ENCODE results near the gene ARR3. TPM values are rescaled to one million over a fixed set of nuclear protein-coding genes. Genes with fewer than 3 reads are reported as not detected.

ARR3 gene
- total RNA-seq (ENCODE audit: low replicate concordance), result not detected in 2 replicates
- long read RNA-seq, result 0 reads

DNA sequence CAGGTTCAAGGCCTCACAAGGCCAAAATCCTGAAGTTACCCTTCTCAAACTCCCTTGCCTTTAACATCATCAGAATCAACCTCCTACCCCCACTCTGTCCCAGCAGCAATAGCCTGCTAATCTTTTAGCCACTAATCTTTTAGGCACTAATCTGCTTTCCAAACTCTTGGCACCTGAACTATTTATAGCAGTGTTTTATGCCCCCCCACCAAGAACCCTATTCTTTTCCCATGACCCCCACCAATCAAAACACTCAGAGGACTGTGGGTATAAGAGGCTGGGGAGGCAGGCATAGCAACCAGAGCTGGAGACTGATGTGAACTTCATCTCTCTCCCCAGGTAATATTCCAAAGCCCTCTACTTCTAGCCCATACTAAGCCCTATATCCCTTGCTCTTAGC is at the start of gene ARR3:
ARR3 (plus strand) TSS at position 301 of the 400 bp plus-strand sequence. CDS start 1,052 bp downstream, outside the sequence.
- no peak within 1 kb of the TSS for H3K27ac Mint-ChIP-seq

DNA sequence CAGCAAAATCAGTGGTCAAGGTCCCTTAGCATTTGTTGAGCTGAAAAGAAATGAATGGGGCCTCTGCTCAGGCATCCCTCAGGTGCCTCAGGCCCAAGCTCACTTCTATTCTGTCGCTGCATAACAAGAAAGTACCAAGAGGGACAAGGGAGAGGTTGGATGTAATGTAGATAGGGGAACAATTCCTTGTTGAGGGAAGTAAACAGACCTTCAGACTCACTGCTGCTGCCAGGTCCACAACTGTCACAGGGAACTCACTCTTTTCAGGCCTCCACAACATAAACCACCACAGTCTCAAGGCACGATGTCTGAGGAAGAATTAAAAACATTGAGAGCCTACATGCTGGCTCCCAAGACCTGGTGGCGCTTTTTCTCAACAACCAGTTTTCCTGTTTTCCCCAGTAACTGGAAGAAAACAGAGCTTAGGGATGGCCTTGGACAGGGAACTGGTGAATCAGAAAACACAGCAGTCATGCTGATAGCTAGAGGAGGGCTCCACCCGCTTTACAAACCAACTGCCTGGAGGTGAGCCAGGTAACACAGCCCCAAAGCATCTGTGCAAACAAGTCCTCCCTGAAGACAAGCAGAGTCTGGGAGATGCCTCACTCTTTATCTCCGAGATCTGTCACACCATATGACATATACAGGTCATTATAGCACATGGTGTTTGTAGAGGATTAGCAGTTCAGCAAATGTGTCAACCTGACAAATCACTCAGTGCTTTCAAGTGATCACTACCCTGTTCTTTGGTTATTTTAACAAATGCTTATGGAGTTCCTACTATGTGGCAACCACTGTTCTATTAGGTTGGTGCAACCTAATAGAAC is 48.0 kb upstream of the ARR3 start:
- no peak for DNase-seq (ENCODE audit: extremely low spot score, unreplicated experiment)
- Mint-ChIP-seq H3K4me1 (ENCODE audit: unreplicated experiment) (no peaks in the 10 kb centered on the region), H3K27me3 (peaks cover 3% of the 10 kb centered on the region), H3K36me3 (no peaks in the 10 kb centered on the region), H3K4me3 (no peak overlapping the region), H3K27ac (no peak overlapping the region), H3K9me3 (no peaks in the 10 kb centered on the region)
- TF ChIP-seq, protein P1, sequence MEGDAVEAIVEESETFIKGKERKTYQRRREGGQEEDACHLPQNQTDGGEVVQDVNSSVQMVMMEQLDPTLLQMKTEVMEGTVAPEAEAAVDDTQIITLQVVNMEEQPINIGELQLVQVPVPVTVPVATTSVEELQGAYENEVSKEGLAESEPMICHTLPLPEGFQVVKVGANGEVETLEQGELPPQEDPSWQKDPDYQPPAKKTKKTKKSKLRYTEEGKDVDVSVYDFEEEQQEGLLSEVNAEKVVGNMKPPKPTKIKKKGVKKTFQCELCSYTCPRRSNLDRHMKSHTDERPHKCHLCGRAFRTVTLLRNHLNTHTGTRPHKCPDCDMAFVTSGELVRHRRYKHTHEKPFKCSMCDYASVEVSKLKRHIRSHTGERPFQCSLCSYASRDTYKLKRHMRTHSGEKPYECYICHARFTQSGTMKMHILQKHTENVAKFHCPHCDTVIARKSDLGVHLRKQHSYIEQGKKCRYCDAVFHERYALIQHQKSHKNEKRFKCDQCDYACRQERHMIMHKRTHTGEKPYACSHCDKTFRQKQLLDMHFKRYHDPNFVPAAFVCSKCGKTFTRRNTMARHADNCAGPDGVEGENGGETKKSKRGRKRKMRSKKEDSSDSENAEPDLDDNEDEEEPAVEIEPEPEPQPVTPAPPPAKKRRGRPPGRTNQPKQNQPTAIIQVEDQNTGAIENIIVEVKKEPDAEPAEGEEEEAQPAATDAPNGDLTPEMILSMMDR (conservative IDR thresholded peaks at IDR 0.05), result no peak

More for the DNA sequence above, at the start of gene ARR3:
- Mint-ChIP-seq H3K27me3 (peaks cover 2% of the 10 kb centered on the region), H3K36me3 (no peaks in the 10 kb centered on the region), H3K4me3 (no peak within 1 kb of the TSS), H3K4me1 (ENCODE audit: unreplicated experiment) (no peaks in the 10 kb centered on the region), H3K9me3 (no peaks in the 10 kb centered on the region)
- TF ChIP-seq, protein P1 (conservative IDR thresholded peaks at IDR 0.05), result no peak
- no peak for DNase-seq (ENCODE audit: extremely low spot score, unreplicated experiment)

DNA sequence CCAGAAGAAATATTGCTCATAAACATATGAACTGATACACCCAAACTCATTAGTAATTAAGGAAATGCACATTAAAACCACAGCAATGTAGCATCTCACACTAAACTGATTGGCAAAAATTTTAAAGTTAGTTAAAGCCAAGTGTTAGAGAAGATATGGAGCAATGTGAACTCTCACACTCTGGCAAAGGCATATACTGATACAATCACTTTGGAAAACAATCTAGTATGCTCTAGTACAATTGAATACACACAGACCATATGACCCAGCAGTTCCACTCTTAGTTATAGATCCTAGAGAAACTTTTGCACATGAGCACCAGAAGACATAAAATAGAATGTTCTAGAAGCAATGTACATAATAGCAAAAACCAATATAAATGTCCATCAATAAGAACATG is 42.1 kb upstream of the ARR3 start:
- no peaks in the 10 kb centered on the region for H3K4me1 Mint-ChIP-seq (ENCODE audit: unreplicated experiment)
- TF ChIP-seq, protein P1 (conservative IDR thresholded peaks at IDR 0.05), result no peak
- no peak overlapping the region for H3K27ac Mint-ChIP-seq
- DNase-seq (ENCODE audit: extremely low spot score, unreplicated experiment), result no peak
- no peaks in the 10 kb centered on the region for H3K36me3 Mint-ChIP-seq
- peaks cover 2% of the 10 kb centered on the region for H3K27me3 Mint-ChIP-seq
- no peaks in the 10 kb centered on the region for H3K9me3 Mint-ChIP-seq
- no peak overlapping the region for H3K4me3 Mint-ChIP-seq

DNA sequence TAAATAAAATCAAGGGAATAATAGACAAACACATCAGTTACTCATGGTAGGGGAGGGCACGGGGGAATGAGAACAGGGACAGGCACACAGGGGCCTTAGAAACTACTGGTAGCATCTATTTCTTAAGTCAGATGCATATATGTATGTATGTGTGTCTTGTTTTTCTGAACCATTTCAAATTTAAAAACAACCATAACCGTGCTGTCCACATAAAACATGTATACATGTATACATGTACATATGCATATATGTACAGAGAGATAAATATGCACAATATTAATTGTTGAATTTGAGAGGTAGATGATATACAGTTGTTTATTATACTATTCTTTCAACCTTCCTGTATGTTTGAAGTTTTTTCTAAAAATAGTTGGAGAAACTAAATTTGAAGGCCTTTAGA is 41.4 kb upstream of the ARR3 start:
- no peak for DNase-seq (ENCODE audit: extremely low spot score, unreplicated experiment)
- H3K4me3 Mint-ChIP-seq, result no peak overlapping the region
- no peak overlapping the region for H3K27ac Mint-ChIP-seq
- TF ChIP-seq, protein P1 (conservative IDR thresholded peaks at IDR 0.05), result no peak
- no peaks in the 10 kb centered on the region for H3K36me3 Mint-ChIP-seq
- no peaks in the 10 kb centered on the region for H3K9me3 Mint-ChIP-seq
- no peaks in the 10 kb centered on the region for H3K4me1 Mint-ChIP-seq (ENCODE audit: unreplicated experiment)
- H3K27me3 Mint-ChIP-seq, result no peaks in the 10 kb centered on the region

DNA sequence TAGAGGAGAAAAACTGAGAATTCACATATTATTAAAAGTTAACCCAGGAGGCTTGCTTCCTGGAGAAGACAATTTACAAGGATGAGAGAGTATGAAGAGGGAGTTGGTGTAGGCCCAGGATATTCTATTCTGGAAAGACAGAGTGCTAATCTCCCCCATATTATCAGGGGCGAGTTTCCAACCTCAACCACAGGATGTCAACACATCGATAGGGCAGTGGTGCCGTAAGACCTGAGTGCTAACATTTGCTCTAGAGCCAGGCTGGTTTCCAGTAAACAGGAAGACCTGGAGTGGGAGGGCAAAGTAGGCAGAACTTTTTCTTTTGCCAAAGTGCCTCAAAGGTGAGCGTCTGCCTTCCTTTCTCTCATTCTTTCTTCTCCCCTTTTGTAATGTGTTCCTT is 36.5 kb upstream of the ARR3 start:
- Mint-ChIP-seq H3K4me3 (no peak overlapping the region), H3K9me3 (no peaks in the 10 kb centered on the region), H3K27me3 (no peaks in the 10 kb centered on the region), H3K36me3 (no peaks in the 10 kb centered on the region), H3K4me1 (ENCODE audit: unreplicated experiment) (no peaks in the 10 kb centered on the region), H3K27ac (no peak overlapping the region)
- TF ChIP-seq, protein P1 (conservative IDR thresholded peaks at IDR 0.05), result no peak
- no peak for DNase-seq (ENCODE audit: extremely low spot score, unreplicated experiment)
